HG02840 (cell line): ENCODE data around the gene USP32.
"Not testable (repeated sequence)": the region's sequence is repeated elsewhere in the genome, so short reads cannot be mapped to it uniquely, and the experiment has no call there.

Experiments used
- ATAC-seq: cut with Tn5 transposase; IDR thresholded peaks from one replicate; pipeline ENCODE4 v1.9.1; 2021; ENCODE audit warnings: mild to moderate bottlenecking, moderate library complexity, moderate number of reproducible peaks; ENCODE audit not compliant: unreplicated experiment, low FRiP score

Gene USP32

DNA sequence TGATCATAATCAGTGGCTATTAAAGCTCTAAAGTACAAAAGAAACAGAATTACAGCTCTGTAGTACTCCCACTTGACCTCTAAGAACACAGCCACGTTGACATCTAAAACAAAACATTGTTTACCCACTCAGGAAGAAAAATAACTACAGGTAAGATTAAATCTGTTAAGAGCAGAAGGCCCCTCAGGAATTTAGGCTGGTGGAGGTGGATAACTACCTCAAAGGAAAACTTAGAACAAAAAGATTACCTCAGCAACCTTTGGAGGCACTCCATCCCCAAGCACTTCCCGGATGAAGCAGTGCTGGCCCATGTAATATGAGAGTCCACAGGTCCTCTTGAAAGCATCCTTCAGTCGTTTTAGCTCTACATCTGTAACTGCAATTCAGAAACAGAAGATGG lies 46.7 kb downstream of the USP32 start:
- ATAC-seq, result no peak

DNA sequence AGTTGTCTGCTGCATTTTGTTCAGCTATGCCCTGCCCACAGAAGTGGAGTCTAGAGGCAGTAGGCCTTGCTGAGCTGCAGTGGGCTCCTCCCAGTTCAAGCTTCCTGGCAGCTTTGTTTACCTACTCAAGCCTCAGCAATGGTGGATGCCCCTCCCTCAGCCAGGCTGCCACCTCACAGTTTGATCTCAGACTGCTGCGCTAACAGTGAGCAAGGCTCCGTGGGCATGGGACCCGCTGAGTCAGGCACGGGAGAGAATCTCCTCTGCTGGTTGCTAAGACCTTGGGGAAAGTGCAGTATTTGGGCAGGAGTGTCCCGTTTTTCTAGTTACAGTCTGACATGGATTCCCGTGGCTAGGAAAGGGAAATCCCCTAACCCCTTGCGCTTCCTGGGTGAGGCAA lies 49.4 kb downstream of the USP32 start:
- not testable (repeated sequence) for ATAC-seq

DNA sequence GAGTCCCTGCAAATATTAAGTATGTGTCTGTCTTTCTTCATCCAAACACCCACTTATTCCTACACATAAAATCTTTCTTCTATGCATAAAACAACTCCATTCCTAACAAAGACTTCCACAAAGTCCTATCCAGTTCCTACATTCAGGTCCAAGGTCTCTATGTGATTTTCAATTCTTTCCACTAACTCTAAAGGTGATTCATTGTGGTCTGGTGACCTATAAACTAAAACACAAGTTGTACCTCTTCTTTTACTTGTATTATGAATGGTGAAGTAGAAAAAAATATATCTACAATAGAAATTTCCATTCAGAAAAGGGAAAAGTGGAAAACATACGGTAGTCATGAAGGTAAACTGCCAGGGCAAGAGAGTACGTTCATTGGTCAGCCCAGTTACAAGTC lies 56.6 kb downstream of the USP32 start:
- no peak for ATAC-seq

DNA sequence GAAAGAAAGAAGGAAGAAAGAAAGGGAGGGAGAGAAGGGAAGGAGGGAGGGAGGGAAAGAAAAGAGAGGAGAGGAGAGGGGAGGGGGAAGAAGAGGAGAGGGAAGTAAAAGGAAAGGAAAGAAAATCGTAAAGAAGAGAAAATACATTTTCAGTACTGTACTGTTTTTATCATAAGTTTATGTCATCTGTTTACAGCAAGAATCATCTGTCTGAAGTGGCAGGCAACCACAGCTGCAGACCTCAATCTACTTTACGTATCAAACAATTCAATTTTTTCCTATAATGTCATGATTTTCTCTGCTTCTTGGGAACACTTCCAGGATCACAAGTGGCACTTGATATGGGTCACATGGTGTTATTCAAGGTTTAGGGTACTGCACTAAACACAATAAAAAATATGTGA lies 58.3 kb downstream of the USP32 start:
- ATAC-seq, result no peak

DNA sequence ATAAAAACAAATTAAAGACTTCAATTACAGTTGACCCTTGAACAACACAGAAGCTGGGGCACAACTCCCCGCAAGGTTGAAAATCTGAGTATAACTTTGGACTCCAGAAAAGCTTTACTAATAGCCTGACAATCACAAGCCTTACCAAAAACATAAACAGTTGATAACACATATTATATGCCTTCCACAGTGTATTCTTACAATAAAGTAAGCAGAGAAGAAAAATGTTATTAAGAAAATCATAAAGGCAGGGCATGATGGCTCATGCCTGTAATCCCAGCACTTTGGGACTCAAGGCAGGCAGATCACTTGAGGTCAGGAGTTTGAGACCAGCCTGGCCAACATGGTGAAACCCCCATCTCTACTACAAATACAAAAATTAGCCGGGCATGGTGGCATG lies 58.9 kb downstream of the USP32 start:
- ATAC-seq, result not testable (repeated sequence)

DNA sequence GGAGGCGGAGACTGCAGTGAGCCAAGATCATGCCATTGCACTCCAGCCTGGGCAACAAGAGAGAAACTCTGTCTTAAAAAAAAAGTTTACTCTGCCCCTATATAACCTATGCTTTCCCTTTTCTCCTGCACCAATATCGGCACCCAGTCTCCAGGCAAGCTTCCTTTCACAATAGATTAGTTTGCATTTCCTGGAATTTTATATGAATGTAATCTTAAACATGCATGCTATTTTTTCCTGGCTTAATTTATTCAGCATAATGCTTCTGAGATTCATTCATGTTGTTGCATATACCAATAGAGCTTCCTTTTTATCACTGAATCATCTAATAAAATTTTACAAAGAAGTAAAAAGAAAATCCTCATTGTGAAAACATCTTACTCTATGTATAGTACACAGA lies 59.4 kb downstream of the USP32 start:
- no peak for ATAC-seq

DNA sequence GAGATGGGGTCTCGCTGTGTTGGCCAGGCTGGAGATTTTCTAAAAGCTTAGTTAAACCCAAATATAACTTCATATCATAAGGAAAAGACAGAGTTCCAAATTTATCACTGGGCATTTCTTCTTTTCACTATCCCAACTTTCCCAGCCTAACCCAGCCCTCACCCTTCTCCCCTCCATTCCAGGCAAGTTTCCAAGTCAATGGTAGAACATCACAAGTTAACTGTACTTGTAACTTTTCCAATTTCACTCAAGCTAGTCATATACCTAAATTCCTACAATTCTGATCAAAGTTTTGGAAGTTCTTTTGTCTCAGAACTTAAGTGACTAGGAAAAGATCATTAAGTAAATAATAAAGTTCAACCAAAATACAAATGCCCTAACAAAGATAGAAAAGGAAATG lies 61.2 kb downstream of the USP32 start:
- ATAC-seq, result no peak

DNA sequence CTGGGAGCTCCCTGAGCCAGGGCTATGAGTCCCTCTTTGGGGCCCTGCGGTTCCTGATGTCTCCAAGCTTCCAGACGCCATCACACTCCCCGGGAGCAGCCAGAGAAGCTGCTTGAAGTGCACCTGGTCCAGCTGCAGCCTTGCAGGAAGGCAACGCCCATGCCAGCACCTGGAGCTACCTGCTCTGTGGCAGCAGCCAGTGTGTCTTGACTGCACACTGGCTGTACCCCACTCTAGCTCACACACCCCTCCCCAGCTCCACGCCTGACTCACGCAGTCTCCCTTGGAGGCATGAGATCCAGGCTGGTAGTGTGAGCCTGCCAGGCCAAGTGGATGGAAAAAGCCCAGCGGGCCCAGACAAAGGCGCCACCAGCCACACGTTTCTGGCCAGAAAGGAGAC lies 63.3 kb downstream of the USP32 start:
- ATAC-seq, result no peak

DNA sequence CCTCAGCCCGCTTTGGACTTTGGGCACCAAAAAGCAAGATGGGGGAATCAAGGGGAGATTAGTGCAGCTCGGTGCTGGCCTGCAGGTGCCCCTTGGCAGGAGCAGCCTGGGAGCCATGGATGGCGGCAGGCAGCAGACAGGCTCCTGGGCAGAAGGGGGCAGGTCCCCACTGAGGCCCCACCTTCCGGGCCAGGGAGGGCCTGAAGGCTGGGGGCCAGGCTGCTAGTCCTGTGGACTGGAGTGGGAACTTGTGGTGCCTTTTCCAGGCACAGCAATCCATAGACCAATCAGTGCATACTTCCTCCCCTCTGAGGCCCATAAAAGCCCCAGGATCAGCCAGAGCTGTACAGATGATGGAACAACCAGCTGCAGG lies 64.0 kb downstream of the USP32 start:
- ATAC-seq, result no peak

DNA sequence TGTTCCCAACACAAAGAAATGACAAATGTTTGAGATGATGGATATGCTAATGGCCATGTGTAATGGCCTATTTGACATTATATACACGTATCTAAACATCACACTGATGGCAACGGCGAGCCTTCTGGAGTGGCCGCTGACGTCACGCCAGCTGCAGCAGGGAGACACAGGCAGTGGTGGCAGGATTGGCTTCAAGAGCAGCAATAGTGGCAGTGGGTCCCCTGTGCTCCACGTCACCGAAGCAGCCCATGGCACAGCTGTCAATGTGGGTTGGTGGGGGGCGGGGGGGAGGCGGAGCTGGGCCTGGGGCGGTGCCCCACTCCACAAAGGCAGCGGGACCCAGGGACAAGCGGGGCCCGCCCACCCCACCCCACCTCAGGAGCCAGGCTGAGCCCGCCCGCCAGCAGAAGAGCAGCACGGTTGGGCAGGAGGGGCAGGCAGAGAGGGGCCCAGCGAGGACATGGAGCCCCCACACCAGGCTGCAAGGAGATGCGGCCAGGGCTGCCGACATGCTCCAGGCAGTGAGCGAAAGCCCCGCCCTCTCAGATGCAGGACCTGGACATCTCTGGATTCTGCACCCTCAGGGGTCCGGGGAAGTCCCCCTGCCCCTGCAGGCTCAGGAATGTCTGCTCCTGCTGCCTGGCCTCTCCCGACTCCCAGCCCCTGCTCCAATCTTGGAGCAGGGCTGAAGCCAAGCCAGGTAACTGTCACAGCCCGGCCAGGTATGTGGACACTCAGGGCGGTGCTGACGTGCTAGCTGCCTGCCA lies 64.6 kb downstream of the USP32 start:
- ATAC-seq, result no peak

DNA sequence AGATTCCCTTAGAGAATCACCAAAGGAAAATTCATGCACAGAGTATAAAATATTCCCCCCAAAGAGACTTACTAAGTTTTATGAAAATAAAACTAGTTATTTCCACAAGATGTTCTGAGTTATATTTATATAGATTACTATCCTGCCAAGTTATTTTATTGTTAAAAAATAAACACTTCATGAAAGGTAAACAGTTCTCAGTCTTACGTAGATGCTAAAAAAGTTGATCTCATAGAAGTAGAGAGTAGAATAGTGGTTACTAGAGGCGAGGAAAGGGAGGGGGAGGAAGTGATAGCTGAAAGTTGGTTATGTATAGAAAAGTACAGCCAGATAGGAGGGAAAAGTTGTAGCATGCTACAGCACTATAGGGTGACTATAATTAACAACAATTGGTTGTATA lies 65.2 kb downstream of the USP32 start:
- no peak for ATAC-seq

DNA sequence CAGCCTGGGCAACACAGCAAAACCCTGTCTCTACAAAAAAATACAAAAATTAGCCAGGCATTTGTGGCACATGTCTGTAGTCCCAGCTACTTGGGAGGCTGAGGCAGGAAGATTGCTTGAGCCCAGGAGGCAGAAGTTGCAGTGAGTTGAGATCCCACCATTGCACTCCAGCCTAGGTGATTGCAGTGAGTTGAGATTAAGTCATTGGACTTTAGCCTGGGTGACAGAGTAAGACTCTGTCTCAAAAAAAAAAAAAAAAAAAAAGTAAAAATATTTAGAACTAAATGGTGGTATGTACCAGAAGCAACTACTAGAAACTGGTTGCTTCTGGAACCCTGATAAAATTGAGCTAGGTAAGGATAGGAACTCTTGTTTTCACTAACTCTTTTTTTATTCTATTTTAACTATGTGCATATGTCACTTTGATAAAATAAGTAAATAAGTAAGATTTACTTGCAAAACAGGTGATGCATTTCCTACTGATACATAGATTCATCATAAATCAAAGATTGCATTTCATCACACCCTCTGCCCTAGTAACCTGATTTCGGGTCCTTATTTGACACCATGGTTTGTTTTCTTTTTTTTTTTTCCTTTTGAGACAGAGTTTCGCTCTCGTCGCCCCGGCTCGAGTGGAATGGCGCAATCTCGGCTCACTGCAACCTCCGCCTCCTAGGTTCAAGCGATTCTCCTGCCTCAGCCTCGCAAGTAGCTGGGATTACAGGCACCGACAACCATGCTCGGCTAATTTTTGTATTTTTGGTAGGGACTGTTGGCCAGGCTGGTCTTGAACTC lies 66.0 kb downstream of the USP32 start:
- ATAC-seq, result no peak

DNA sequence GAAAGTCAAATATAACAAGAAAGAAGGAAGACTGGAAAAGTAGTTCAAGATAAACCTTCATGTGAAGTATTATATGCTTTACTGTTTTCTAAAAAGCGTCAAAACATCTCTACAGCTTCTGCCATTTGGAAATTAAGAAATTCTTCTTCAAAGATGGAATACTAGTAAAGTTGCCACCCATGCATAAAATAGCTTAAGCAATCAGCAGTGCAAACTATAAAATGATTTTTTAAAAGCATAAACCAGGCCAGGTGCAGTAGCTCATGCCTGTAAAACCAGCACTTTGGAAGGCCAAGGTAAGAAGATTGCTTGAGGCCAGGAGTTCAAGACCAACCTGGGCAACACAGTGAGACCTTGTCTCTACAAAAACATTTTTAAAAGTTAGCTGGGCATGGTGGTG lies 68.2 kb downstream of the USP32 start:
- no peak for ATAC-seq

DNA sequence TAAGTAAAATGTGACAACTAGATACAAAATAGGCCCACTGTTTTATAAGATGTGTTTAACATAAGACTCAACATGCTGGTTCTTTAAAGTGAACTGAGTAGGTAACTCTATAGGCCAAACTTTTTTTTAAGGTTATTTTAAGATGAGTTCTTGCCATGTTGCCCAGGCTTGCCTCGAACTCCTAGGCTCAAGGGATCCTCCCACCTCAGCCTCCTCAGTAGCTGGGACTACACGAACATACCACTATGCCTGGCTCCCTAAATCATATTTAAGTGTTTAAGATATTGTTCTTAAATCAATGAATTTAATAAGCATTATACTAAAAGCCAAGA lies 69.9 kb downstream of the USP32 start:
- no peak for ATAC-seq

DNA sequence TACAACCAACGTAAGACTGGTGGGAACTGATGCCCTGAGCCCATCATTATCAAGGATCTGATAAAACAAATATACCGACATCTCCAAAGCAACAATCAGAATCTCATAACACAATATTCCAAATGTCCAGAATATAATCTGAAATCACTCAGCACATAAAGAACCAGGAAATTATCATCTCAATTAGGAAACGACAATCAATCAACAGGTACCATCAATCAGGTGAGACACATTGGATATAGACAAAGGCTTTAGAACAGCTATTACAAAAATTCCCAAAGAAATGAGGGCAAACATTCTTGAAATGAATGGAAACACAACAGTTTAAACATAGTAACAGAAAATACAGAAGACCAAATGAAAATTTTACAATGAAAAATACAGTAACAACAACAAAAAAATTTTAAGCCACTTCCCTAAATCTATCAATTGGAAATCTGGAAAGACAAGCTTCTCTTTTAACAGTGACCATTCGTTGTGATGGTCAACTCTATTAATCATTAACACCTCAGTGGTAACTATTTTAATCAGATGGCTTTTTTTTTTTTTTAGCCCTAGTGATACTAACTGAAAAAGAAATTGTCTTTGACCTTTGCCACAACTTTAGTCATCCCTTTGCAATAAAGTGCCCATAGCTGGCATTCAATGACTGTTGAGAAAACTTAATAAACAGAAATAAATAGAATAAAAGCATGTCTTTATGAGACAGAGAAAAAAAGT lies 70.4 kb downstream of the USP32 start:
- no peak for ATAC-seq

DNA sequence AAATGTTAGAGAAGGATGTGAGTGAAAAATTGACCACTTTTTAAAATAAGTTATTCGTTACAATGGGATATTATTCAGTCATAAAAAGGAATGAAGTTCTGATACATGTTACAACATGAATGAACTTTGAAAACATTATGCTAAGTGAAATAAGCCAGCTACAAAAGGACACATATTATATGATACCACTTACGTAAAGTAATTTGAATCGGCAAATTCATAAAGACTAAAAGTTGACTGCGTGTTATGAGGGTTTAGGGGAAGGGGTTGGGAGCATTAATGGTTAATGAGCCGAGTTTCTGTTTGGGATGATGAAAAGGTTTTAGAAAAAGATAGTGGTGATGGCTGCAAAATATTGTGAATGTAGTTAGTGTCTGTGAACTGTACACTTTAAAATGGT lies 73.1 kb downstream of the USP32 start:
- ATAC-seq, result no peak

DNA sequence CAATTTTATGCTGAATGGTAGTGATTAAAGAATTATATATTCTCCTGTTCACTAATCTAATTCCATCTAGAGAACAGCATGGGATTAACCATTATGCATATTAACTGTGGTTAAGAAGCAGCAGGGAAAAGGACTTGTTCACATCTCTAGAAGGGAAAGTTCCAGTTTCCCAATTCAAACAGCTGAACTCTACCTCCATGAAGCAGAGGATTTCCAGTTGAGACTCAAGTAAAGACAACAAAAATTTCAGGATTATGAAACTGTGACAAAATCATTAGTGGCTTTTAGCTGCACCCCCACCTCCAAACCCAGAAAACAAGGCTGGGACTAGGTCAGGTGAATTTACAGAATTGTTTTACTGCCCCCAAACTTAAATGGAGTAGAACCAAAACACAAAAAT lies 73.6 kb downstream of the USP32 start:
- ATAC-seq, result no peak

DNA sequence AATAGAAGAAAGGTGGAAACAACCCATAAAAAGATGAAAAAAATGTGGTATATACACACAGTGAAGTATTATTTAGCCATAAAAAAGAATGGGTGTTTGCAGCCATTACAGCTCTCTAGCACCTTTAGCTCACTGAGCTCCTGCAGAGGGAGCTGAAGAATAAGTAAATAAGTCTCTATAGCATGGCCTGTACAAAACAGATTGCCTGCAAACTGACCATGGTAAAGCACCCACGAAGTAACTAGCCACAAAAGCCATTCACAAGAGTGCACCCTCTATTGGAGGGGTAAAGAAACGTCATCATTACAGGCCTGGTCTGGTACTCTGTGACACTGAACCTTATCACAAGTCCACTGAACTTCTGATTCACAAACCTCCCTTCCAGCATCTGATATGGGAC lies 76.3 kb downstream of the USP32 start:
- no peak for ATAC-seq

DNA sequence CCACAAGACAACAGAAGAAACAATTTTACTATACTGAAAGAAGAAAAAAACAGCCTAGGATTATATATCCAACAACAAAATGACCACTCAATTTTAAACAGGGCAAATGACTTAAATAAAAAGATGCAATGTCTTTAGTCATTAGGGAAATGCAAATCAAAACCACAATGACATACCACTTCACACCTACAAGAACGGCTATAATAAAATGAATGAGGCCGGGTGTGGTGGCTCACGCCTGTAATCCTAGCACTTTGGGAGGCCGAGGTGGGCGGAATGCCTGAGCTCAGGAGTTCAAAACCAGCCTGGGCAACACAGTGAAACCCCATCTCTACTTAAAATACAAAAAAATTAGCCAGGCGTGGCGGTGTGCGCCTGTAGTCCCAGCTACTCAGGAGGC lies 77.0 kb downstream of the USP32 start:
- ATAC-seq, result not testable (repeated sequence)

DNA sequence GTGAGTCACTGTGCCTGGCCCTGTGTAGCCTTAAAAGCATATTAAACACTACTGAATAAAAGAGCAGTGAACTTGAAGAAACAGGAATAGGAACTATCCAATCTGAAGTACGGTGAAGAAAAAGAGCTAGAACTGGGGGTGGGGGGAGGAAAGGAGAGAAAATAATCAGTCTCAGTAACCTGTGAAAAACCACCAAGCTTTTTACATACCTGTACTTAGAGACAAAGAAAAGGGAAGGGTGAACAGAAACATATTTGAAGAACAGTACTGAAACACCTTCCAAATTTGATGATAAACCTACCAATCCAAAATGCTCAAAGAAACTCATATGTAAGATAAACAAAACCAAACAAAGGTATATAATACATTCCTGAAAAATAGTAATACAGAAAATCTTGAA lies 77.5 kb downstream of the USP32 start:
- no peak for ATAC-seq

DNA sequence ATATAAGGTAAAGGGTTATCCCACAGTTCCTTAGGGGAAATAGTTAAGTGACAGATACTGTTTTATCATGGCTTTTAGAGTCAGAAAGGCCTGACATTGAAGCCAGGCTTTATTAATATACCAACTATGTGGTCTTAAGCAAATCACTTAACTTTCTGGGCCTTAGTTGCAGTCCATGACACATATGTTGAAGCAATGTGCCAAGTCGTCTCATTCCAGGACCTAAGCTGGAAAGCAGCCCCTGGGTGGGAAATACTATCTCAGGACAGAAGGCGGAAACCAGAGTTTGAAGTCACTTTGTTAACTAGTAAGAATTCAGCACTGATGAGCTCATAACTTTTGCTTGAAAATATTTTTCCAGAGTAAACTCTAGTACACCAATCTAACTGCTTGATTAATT lies 80.0 kb downstream of the USP32 start:
- no peak for ATAC-seq

DNA sequence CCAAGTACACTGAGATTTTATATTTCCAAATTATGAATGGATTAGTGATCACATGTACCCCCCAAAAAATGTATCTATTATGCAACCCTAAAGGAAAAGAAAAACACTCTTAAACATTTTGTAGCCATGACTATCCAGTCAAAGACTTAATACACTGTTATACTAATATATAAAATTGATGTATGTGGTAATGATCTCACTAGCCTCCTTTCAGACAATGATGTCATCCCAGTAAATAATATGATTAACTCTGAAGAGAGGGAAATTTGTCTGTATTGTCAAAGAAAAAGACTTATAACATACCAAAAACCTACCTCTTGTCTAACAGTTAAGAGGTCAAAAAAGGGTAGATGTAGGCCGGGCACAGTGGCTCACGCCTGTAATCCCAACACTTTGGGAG lies 80.7 kb downstream of the USP32 start:
- no peak for ATAC-seq
